GM12865 (cell line): ENCODE results near the gene OR5K1.

Experiments used
- DNase-seq: peaks from one replicate; pipeline ENCODE4 v3.0.0; 2010; ENCODE audit warnings: low read depth
- H3K4me3 ChIP-seq: 2 replicates; pipeline ENCODE4 v1.5.1; 2011; ENCODE audit warnings: mild to moderate bottlenecking, low read depth, low read length, control low read depth
- CTCF ChIP-seq: IDR thresholded peaks from 2 replicates; pipeline ENCODE4 v1.5.1; 2011; ENCODE audit warnings: low read length, control low read depth, low read depth, inconsistent platforms; ENCODE audit not compliant: insufficient read depth; ENCODE audit errors: missing control alignments

OR5K1 gene

GRCh38 chr3:98450372-98450771 lies 12.6 kb upstream of the OR5K1 start:
- TF ChIP-seq CTCF = no peak
- no peak overlapping the region for H3K4me3 ChIP-seq
- DNase-seq = no peak

- no peak overlapping the region for H3K4me3 ChIP-seq
- TF ChIP-seq CTCF = no peak
- no peak for DNase-seq
Observed at GRCh38 chr3:98453827-98454226, 9.2 kb upstream of the OR5K1 start.

- TF ChIP-seq CTCF = no peak
- no peak overlapping the region for H3K4me3 ChIP-seq
- DNase-seq = no peak
Observed at GRCh38 chr3:98454929-98455328, 8.1 kb upstream of the OR5K1 start.

- TF ChIP-seq CTCF = no peak
- DNase-seq = no peak
- H3K4me3 ChIP-seq = no peak overlapping the region
Observed at GRCh38 chr3:98457543-98457942, 5.5 kb upstream of the OR5K1 start.

DNA sequence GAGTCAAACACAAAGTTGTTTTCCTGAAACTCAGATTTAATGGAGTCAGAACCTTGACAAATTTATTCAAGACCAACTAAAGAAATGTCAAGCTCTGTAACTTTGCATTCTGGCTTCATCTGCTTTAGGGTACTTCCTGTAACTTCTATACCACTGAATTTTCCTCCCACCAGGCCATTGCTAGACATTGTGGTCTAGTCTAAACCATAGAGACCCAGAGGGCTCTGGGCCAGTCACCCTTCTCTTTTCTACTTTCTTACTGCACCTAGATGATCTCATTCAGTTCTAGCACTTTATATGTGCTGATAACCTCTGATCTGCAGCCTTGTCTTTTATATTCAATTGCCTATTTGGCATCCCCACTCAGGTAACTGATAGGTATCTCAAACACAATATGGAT lies 2.8 kb upstream of the OR5K1 start:
- H3K4me3 ChIP-seq = no peak overlapping the region
- DNase-seq = no peak
- no peak for TF ChIP-seq CTCF

DNA sequence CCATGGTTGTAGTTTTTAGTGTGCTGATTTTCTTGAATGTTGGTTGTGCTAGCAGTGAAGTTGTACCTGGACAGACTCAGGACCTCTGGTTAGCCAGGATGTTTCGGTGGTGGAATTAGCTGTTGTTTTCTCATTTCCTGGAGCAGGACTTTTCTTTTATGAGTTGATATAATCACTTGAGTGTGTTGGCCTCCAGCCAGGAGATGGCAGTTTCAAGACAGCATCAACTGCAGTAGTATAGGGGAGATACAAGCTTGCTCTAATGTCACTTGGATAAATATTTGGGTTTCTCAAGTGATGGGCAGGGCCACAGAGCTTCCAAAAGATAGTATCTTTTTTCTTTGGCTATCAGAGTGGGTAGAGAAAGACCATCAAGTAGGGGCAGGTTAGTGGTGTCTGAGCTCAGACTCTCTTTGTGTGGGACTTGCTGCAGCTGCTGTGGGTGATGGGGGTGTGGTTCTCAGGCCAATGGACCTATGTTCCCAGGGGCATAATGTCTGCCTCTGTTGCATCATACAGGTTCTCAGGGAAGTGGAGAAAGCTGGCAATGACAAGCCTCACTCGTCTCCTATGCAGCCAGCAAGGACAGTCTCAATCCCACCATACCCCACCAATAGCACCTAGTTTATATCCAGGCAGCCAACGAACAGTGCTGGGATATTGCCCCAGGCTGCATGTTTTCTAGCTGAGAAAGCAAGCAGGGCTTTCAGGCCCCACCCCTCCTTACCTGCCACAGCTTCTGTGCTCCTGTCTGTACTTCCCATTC lies 19.9 kb downstream of the OR5K1 start:
- no peak for TF ChIP-seq CTCF
- DNase-seq = peak; percentile 33
- H3K4me3 ChIP-seq = no peak overlapping the region

DNA sequence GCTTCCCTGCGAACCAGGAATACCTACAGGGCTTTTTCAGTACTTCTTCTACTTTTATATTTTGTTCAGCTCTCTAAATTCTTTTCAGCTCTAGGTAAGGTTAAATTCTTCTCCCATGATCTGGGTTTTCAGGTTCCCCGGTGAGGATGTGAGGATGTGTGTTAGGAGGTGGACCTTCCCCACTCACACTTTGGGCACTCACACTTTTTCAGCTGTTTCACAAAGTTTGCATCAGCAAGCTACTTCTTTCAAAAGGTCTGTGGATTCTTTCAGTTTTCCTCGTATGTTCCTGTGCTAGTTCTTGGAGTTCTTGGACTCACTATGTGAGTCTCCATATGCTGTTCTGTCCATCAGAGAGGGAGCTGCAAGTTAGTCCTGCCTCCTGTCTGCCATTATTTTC lies 20.6 kb downstream of the OR5K1 start:
- TF ChIP-seq CTCF = no peak
- H3K4me3 ChIP-seq = no peak overlapping the region
- DNase-seq = no peak
